ENCODE measurements around the gene SSTR3.

- TF ChIP-seq POLR2AphosphoS5 (IDR thresholded peaks at IDR 0.05): no peak
- no peak for TF ChIP-seq CTCF (IDR thresholded peaks at IDR 0.05; ENCODE audit: poor library complexity, severe bottlenecking)
- TF ChIP-seq REST (IDR thresholded peaks at IDR 0.05; ENCODE audit: borderline replicate concordance): no peak
These were observed 25.2 kb downstream of the SSTR3 start for GRCh38 chr22:37186997-37187522.

Data from neural cell (in vitro differentiated cells).